ENCODE results near the gene HSPA1B.

The HSPA1B gene

GRCh38 chr6:31827286-31828079, at the start of gene HSPA1B (continued):
- TF ChIP-seq, protein P1, sequence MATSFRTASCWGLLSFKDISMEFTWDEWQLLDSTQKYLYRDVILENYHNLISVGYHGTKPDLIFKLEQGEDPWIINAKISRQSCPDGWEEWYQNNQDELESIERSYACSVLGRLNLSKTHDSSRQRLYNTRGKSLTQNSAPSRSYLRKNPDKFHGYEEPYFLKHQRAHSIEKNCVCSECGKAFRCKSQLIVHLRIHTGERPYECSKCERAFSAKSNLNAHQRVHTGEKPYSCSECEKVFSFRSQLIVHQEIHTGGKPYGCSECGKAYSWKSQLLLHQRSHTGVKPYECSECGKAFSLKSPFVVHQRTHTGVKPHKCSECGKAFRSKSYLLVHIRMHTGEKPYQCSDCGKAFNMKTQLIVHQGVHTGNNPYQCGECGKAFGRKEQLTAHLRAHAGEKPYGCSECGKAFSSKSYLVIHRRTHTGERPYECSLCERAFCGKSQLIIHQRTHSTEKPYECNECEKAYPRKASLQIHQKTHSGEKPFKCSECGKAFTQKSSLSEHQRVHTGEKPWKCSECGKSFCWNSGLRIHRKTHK (tag by site-specific recombination; IDR thresholded peaks at IDR 0.05) = no peak
- 0 out of 2 replicates have a peak, but pooled peaks have one; percentile 17 for TF ChIP-seq ZNF623 (tag by site-specific recombination; IDR thresholded peaks at IDR 0.05)
- no peak; the same call in 1 of the 2 replicates for TF ChIP-seq OVOL3 (tag by site-specific recombination; IDR thresholded peaks at IDR 0.05)
- TF ChIP-seq ZFP37 (tag by site-specific recombination; IDR thresholded peaks at IDR 0.05) = peak; percentile 97
- TF ChIP-seq, protein P2, sequence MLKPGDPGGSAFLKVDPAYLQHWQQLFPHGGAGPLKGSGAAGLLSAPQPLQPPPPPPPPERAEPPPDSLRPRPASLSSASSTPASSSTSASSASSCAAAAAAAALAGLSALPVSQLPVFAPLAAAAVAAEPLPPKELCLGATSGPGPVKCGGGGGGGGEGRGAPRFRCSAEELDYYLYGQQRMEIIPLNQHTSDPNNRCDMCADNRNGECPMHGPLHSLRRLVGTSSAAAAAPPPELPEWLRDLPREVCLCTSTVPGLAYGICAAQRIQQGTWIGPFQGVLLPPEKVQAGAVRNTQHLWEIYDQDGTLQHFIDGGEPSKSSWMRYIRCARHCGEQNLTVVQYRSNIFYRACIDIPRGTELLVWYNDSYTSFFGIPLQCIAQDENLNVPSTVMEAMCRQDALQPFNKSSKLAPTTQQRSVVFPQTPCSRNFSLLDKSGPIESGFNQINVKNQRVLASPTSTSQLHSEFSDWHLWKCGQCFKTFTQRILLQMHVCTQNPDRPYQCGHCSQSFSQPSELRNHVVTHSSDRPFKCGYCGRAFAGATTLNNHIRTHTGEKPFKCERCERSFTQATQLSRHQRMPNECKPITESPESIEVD (tag by site-specific recombination; IDR thresholded peaks at IDR 0.05) = no peak
- 0 out of 2 replicates have a peak, but pooled peaks have one; percentile 39 for TF ChIP-seq ZNF777 (tag by site-specific recombination; IDR thresholded peaks at IDR 0.05; ENCODE audit: borderline replicate concordance)
- no peak for TF ChIP-seq RBAK (tag by site-specific recombination; IDR thresholded peaks at IDR 0.05)
- TF ChIP-seq ZNF350 (tag by site-specific recombination; IDR thresholded peaks at IDR 0.05) = no peak
- peak; percentile 85 for TF ChIP-seq BCL11A (tag by site-specific recombination; IDR thresholded peaks at IDR 0.05; ENCODE audit: low read depth)
- TF ChIP-seq PRDM1 (tag by site-specific recombination; IDR thresholded peaks at IDR 0.05) = peak; percentile 64; the same call in 1 of the 2 replicates
- no peak for TF ChIP-seq ZNF433 (tag by site-specific recombination; IDR thresholded peaks at IDR 0.05; ENCODE audit: low read depth)
- no peak for TF ChIP-seq ZFP69B (tag by site-specific recombination; IDR thresholded peaks at IDR 0.05)
- TF ChIP-seq ZNF23 (tag by site-specific recombination; IDR thresholded peaks at IDR 0.05; ENCODE audit: borderline replicate concordance) = no peak
- TF ChIP-seq, protein P3, sequence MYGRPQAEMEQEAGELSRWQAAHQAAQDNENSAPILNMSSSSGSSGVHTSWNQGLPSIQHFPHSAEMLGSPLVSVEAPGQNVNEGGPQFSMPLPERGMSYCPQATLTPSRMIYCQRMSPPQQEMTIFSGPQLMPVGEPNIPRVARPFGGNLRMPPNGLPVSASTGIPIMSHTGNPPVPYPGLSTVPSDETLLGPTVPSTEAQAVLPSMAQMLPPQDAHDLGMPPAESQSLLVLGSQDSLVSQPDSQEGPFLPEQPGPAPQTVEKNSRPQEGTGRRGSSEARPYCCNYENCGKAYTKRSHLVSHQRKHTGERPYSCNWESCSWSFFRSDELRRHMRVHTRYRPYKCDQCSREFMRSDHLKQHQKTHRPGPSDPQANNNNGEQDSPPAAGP (tag by site-specific recombination; IDR thresholded peaks at IDR 0.05) = peak; percentile 87
- TF ChIP-seq, protein P4, sequence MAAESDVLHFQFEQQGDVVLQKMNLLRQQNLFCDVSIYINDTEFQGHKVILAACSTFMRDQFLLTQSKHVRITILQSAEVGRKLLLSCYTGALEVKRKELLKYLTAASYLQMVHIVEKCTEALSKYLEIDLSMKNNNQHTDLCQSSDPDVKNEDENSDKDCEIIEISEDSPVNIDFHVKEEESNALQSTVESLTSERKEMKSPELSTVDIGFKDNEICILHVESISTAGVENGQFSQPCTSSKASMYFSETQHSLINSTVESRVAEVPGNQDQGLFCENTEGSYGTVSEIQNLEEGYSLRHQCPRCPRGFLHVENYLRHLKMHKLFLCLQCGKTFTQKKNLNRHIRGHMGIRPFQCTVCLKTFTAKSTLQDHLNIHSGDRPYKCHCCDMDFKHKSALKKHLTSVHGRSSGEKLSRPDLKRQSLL (tag by site-specific recombination; IDR thresholded peaks at IDR 0.05) = no peak
- no peak for TF ChIP-seq ZNF704 (tag by site-specific recombination; IDR thresholded peaks at IDR 0.05)
- TF ChIP-seq KLF9 (tag by site-specific recombination; IDR thresholded peaks at IDR 0.05; ENCODE audit: low read depth) = peak; percentile 79
- TF ChIP-seq ZBTB49 (tag by site-specific recombination; IDR thresholded peaks at IDR 0.05; ENCODE audit: low read depth) = no peak
- TF ChIP-seq TCF7L2 (IDR thresholded peaks at IDR 0.05; ENCODE audit: borderline replicate concordance, low read depth, low read length) = no peak
- TF ChIP-seq REST (tag by site-specific recombination; IDR thresholded peaks at IDR 0.05) = peak; percentile 58; the same call in 1 of the 2 replicates
- TF ChIP-seq ZNF24 (tag by site-specific recombination; IDR thresholded peaks at IDR 0.05) = peak; percentile 63; the same call in 1 of the 2 replicates
- TF ChIP-seq ZNF391 (tag by site-specific recombination; IDR thresholded peaks at IDR 0.05; ENCODE audit: borderline replicate concordance, low read depth) = peak; percentile 93
- TF ChIP-seq, protein P5, sequence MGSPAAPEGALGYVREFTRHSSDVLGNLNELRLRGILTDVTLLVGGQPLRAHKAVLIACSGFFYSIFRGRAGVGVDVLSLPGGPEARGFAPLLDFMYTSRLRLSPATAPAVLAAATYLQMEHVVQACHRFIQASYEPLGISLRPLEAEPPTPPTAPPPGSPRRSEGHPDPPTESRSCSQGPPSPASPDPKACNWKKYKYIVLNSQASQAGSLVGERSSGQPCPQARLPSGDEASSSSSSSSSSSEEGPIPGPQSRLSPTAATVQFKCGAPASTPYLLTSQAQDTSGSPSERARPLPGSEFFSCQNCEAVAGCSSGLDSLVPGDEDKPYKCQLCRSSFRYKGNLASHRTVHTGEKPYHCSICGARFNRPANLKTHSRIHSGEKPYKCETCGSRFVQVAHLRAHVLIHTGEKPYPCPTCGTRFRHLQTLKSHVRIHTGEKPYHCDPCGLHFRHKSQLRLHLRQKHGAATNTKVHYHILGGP (tag by site-specific recombination; IDR thresholded peaks at IDR 0.05) = no peak
- peak; percentile 50; the same call in 1 of the 2 replicates for TF ChIP-seq SCRT2 (tag by site-specific recombination; IDR thresholded peaks at IDR 0.05)
